Osteoblast (primary cell): ENCODE results near the gene RADX. TPM values are rescaled to one million over a fixed set of nuclear protein-coding genes. Genes with fewer than 3 reads are reported as not detected.

Experiments
- DNase-seq: peaks from one replicate; pipeline ENCODE4 v3.0.0; 2011; ENCODE audit warnings: low spot score, mixed read lengths; ENCODE audit not compliant: insufficient read length; ENCODE audit errors: missing footprints
- H2AFZ ChIP-seq: 2 replicates; pipeline ENCODE4 v1.6.0; 2011; ENCODE audit warnings: mild to moderate bottlenecking, low read length
- H3K27ac ChIP-seq: 2 replicates; pipeline ENCODE4 v1.5.1; 2011; ENCODE audit warnings: mild to moderate bottlenecking, low read depth, low read length, moderate library complexity
- H3K27me3 ChIP-seq: 2 replicates; pipeline ENCODE4 v1.6.0; 2012; ENCODE audit warnings: mild to moderate bottlenecking, control low read depth, inconsistent platforms, low read length, moderate library complexity; ENCODE audit not compliant: insufficient read depth
- H3K36me3 ChIP-seq: 2 replicates; pipeline ENCODE4 v1.5.1; 2011; ENCODE audit warnings: mild to moderate bottlenecking, low read length, control low read depth, moderate library complexity; ENCODE audit not compliant: insufficient read depth
- H3K4me1 ChIP-seq: 2 replicates; pipeline ENCODE4 v1.5.1; 2011; ENCODE audit warnings: mild to moderate bottlenecking, low read length, control low read depth, moderate library complexity; ENCODE audit not compliant: insufficient read depth
- H3K4me2 ChIP-seq: 2 replicates; pipeline ENCODE4 v1.6.0; 2011; ENCODE audit warnings: mild to moderate bottlenecking, low read length; ENCODE audit not compliant: insufficient read depth
- H3K4me3 ChIP-seq: fragments of 200-600 bp; sonication (generic); 3 replicates; pipeline ENCODE4 v1.5.1; 2012; ENCODE audit warnings: mild to moderate bottlenecking, low read length, inconsistent platforms; ENCODE audit not compliant: insufficient read depth
- H3K79me2 ChIP-seq: 2 replicates; pipeline ENCODE4 v1.6.0; 2012; ENCODE audit warnings: mild to moderate bottlenecking, low read length, control low read depth, inconsistent platforms; ENCODE audit not compliant: insufficient read depth
- H3K9me3 ChIP-seq: 2 replicates; pipeline ENCODE4 v1.5.1; 2011; ENCODE audit warnings: low read depth, low read length, control low read depth
- H4K20me1 ChIP-seq: 2 replicates; pipeline ENCODE4 v1.6.0; 2012; ENCODE audit warnings: mild to moderate bottlenecking, low read length, control low read depth; ENCODE audit not compliant: insufficient read depth
- total RNA-seq: library from RNA; depleted of rRNA; stranded (reverse); fragments of >200 nt; gene quantifications from 2 replicates; pipeline ENCODE4 v1.2.3, GENCODE V29; 2012
- TF ChIP-seq, protein P1 (sequence below): IDR thresholded peaks from 2 replicates; pipeline ENCODE4 v1.5.1; 2011; ENCODE audit warnings: mild to moderate bottlenecking, low read depth, low read length, moderate library complexity; ENCODE audit errors: extremely low read depth

Gene RADX
- total RNA-seq, 1 donor, result 1.4 TPM

DNA sequence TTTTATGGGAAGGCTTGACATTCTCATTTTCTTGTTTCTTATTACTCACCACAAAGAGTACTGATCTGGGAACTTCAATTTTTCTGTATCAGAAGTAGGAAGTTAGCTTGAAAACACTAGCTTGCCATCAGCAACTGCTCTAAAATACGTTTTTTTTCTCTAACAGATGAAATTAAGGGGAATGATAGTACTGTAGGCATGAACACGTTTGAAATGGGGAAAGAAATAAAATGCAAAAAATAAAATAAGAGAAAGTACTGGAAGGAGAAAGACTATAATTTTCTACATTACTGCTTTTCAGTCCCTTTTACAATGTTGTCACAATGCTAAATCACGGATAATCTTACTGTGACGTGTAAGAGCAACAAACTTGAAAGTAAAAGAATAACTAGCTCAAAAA, 1.5 kb downstream of the RADX start:
- H4K20me1 ChIP-seq, result no peaks in the 10 kb centered on the region
- DNase-seq, result no peak
- no peaks in the 10 kb centered on the region for H3K36me3 ChIP-seq
- peaks cover 16% of the 10 kb centered on the region for H3K27me3 ChIP-seq
- H2AFZ ChIP-seq, result peak overlapping the region; percentile 82
- peak overlapping the region; percentile 78 for H3K4me2 ChIP-seq
- H3K9me3 ChIP-seq, result no peaks in the 10 kb centered on the region
- H3K4me3 ChIP-seq, result peak overlapping the region; percentile 70
- H3K79me2 ChIP-seq, result no peaks in the 10 kb centered on the region
- no peak overlapping the region for H3K27ac ChIP-seq
- H3K4me1 ChIP-seq, result no peaks in the 10 kb centered on the region
- TF ChIP-seq, protein P1, sequence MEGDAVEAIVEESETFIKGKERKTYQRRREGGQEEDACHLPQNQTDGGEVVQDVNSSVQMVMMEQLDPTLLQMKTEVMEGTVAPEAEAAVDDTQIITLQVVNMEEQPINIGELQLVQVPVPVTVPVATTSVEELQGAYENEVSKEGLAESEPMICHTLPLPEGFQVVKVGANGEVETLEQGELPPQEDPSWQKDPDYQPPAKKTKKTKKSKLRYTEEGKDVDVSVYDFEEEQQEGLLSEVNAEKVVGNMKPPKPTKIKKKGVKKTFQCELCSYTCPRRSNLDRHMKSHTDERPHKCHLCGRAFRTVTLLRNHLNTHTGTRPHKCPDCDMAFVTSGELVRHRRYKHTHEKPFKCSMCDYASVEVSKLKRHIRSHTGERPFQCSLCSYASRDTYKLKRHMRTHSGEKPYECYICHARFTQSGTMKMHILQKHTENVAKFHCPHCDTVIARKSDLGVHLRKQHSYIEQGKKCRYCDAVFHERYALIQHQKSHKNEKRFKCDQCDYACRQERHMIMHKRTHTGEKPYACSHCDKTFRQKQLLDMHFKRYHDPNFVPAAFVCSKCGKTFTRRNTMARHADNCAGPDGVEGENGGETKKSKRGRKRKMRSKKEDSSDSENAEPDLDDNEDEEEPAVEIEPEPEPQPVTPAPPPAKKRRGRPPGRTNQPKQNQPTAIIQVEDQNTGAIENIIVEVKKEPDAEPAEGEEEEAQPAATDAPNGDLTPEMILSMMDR, result no peak

DNA sequence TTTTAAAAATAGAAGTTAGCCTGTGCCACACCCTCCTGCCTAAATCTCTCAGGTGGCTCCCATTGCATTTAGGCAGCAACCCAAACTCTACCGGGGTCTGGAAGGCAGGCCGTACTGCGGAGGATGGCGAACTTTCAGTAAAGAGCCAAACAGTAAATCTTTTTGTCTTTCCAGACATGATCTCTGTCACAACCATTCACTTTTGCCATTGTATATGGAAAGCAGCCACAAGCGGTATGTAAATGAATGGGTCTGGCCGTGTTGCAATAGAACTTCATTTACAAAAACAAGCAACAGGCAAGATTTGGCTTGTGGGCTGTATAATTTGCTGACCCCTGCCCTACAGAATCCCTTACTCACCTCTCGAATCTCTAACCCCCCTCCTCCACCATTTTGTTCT, 3.3 kb downstream of the RADX start:
- no peak for DNase-seq
- Histone ChIP-seq H3K4me3 (no peak overlapping the region), H3K36me3 (no peaks in the 10 kb centered on the region), H3K9me3 (no peaks in the 10 kb centered on the region), H3K4me1 (no peaks in the 10 kb centered on the region), H3K79me2 (no peaks in the 10 kb centered on the region), H3K4me2 (no peak overlapping the region), H4K20me1 (no peaks in the 10 kb centered on the region), H3K27ac (no peak overlapping the region), H3K27me3 (peaks cover 10% of the 10 kb centered on the region), H2AFZ (peak overlapping the region; percentile 59)
- TF ChIP-seq, protein P1, result no peak

DNA sequence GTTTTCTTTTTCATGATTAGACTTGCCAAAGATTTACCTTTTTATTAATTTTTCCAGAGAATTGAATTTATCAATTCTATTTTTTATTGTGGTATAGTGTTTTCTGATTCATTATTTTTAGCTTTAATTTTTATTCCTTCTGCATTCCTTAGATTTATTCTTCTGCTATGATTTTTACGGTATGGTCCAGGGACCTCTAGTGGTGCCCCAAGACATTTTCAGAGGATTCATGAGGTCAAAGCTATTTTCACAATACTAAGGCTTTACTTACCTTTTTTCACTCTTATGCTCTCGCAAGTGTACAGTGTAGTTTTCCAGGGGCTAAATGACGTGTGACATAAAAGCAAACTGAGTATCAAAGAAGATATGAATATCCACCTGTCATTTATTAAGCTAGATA, 8.0 kb downstream of the RADX start:
- Histone ChIP-seq H4K20me1 (no peaks in the 10 kb centered on the region), H3K36me3 (no peaks in the 10 kb centered on the region), H3K27ac (no peak overlapping the region), H3K4me2 (no peak overlapping the region), H3K4me3 (no peak overlapping the region), H3K27me3 (peaks cover 3% of the 10 kb centered on the region), H3K9me3 (no peaks in the 10 kb centered on the region), H2AFZ (no peak overlapping the region), H3K79me2 (no peaks in the 10 kb centered on the region), H3K4me1 (no peaks in the 10 kb centered on the region)
- TF ChIP-seq, protein P1, result peak; percentile 56
- peak; percentile 62 for DNase-seq

DNA sequence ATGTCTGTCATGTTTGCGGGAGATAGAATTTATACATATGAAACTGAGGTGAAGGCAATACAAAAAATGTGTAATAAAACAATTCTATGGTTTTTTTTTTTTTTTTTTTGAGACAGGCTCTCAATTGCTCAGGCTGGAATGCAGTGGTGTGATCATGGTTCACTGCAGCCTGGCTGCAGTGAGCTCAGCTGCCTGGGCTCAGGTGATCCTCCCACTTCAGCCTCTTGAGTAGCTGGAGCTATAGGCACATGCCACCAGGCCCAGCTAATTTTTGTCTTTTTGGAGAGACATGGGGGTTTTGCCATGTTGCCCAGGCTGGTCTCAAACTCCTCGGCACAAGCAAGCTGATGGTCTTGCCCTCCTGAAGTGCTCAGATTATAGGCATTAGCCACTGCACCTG, 10.1 kb downstream of the RADX start:
- no peaks in the 10 kb centered on the region for H3K36me3 ChIP-seq
- no peak overlapping the region for H3K4me3 ChIP-seq
- H3K4me1 ChIP-seq, result no peaks in the 10 kb centered on the region
- no peaks in the 10 kb centered on the region for H3K9me3 ChIP-seq
- DNase-seq, result peak; percentile 37
- no peak overlapping the region for H3K27ac ChIP-seq
- H3K27me3 ChIP-seq, result no peaks in the 10 kb centered on the region
- no peak overlapping the region for H2AFZ ChIP-seq
- H3K4me2 ChIP-seq, result no peak overlapping the region
- TF ChIP-seq, protein P1, result no peak
- no peaks in the 10 kb centered on the region for H3K79me2 ChIP-seq
- H4K20me1 ChIP-seq, result no peaks in the 10 kb centered on the region
